AG04450 (cell line): ENCODE data around the gene CLCN3. TPM values are rescaled to one million over a fixed set of nuclear protein-coding genes. Genes with fewer than 3 reads are reported as not detected.
"Not testable (repeated sequence)": the region's sequence is repeated elsewhere in the genome, so short reads cannot be mapped to it uniquely, and the experiment has no call there.

ENCODE experiments used
- CTCF ChIA-PET: fragments of 300-600, 350-600 bp; formaldehyde crosslinking; extraction: SDS; loops from one replicate; lab custom pipeline; 2022; ENCODE audit warnings: antibody characterized with exemption, inconsistent platforms; lab: Charles Lee
- POLR2A ChIA-PET: fragments of 350-600 bp; formaldehyde crosslinking; extraction: SDS; loops from one replicate; lab custom pipeline; 2021; ENCODE audit warnings: antibody characterized with exemption, inconsistent platforms; lab: Yijun Ruan, JAX
- DNase-seq: peaks from one replicate; pipeline ENCODE4 v3.0.0-alpha.2; 2011; ENCODE audit warnings: low read depth, low spot score
- H3K27ac ChIP-seq: one replicate; pipeline ENCODE4 v1.5.1; 2012; ENCODE audit warnings: low read depth, low read length, control low read depth
- H3K27me3 ChIP-seq: one replicate; pipeline ENCODE4 v1.6.0; 2012; ENCODE audit warnings: low read length; ENCODE audit not compliant: control insufficient read depth, insufficient read depth
- H3K4me3 ChIP-seq: 2 replicates; pipeline ENCODE4 v1.5.1; 2011; ENCODE audit warnings: mild to moderate bottlenecking, low read depth, low read length, control low read depth
- H3K9me3 ChIP-seq: 2 replicates; pipeline ENCODE4 v1.5.1; 2012; ENCODE audit warnings: low read length; ENCODE audit not compliant: control insufficient read depth, insufficient read depth
- CTCF ChIP-seq: IDR thresholded peaks from 2 replicates; pipeline ENCODE4 v1.5.1; 2011; ENCODE audit warnings: low read depth, low read length, control low read depth, inconsistent platforms
- polyA plus RNA-seq: library from polyadenylated mRNA; depleted of rRNA; stranded (reverse); fragments of >200 nt; gene quantifications from 2 replicates; pipeline ENCODE4 v1.2.3, GENCODE V29; 2011

CLCN3 gene
- polyA plus RNA-seq, 1 experiment = 36.5 TPM

DNA sequence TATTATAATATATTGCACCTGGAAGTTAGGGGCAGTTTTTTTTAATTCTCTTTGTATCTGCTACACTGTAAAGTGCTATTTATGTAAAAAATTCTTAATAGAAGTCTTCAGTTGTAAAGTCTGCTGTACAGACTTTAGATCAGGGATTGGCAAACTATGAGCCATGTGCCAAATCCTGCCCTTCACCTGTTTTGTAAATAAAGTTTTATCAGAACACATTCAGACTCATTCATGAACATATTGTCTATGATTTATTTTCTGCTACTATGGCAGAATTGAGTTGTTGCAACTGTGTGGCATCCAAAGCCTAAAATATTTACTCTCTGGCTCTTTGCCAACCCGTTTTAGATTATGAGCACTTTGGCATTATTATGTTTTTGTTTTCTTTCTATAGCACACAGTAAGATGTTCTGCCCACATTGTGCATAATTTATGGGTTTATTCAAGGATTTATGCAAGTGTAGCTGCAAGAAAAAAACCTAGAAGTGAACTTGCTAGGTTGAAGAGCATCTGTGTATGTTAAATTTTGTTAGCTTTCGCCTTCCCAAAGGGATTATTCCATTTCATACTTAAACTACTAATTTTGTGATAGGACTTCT lies 56.9 kb downstream of the CLCN3 start:
- TF ChIP-seq CTCF = no peak
- ChIA-PET POLR2A (no interaction called here), CTCF (interaction anchor here (0.9 kb wide), 1 partner anchor 64 kb away, joined by 3 read pairs; no protein-coding TSS in a partner anchor)
- H3K27me3 ChIP-seq = no peaks in the 10 kb centered on the region
- DNase-seq = no peak
- H3K9me3 ChIP-seq = peaks cover 7% of the 10 kb centered on the region; the same call in 1 of the 2 replicates
- no peak overlapping the region for H3K27ac ChIP-seq
- H3K4me3 ChIP-seq = no peak overlapping the region

GRCh38 chr4:169678486-169678885 lies 58.1 kb downstream of the CLCN3 start:
- POLR2A ChIA-PET, H3K27ac ChIP-seq, H3K9me3 ChIP-seq, H3K4me3 ChIP-seq, H3K27me3 ChIP-seq, CTCF ChIA-PET, DNase-seq: not testable (repeated sequence)

DNA sequence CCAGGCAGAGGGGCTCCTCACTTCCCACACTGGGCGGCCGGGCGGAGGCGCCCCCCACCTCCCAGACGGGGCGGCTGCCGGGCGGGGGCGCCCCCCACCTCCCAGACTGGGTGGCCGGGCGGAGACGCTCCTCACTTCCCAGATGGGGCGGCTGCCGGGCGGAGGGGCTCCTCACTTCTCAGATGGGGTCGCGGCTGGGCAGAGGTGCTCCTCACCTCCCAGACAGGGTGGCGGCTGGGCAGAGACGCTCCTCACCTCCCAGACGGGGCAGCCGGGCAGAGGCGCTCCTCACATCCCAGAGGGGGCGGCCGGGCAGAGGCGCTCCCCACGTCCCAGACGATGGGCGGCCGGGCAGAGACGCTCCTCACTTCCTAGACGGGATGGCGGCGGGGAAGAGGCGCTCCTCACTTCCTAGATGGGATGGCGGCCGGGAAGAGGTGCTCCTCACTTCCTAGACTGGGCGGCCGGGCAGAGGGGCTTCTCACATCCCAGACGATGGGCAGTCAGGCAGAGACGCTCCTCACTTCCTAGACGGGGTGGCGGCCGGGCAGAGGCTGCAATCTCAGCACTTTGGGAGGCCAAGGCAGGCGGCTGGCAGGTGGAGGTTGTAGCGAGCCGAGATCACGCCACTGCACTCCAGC lies 58.7 kb downstream of the CLCN3 start:
- H3K9me3 ChIP-seq, CTCF ChIA-PET, DNase-seq, H3K27me3 ChIP-seq, H3K4me3 ChIP-seq, POLR2A ChIA-PET, H3K27ac ChIP-seq: not testable (repeated sequence)

DNA sequence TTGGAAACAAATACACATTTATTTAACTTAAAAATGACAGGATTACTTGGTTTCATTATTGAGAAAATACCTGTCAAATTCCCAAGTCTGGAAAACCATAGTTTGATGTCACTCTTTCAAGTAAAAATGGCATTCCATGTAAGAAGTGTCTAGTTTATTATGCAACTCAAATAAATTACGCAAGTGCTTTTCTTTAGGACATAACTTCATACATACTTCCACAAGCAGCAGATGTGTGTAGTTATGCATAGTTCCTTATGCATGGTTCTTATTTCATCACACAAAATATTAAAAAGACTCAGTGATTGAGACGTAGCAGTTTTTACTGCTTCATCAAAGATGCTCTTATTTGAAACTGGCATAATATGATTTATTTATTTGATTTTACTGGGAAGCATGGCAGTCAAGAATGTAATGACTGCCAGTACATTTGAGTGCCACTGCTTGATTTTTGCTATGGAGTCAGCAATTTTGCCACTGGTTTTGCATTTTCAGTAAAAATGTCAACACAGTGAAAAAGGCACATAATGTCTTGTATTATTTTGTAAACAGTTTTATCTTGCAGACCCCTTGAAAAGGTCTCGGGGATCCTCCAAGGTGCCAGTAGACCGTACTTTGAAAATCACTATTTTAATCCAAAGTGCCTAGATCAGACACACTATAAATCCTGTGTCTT lies 62.1 kb downstream of the CLCN3 start:
- POLR2A ChIA-PET = no interaction called here
- DNase-seq = no peak
- TF ChIP-seq CTCF = no peak

DNA sequence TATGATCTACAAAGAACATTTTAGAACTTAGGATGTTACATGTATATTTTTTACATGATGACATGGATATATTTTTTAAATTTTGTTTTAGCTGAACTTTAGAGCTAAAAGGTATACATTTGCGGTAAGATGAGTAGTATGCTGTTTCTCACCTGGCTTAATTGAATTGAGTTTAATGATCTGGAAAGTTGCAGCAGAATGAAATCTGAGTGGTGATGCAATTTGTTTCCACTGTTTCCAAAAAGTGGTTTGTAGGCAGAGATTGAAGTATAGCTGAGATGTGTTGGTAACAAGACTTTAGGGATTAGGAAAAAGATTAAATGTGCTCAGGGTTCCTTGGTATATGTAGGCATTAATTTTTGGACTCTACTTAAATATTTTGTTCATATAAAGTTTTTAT lies 69.3 kb downstream of the CLCN3 start:
- POLR2A ChIA-PET = no interaction called here
- CTCF ChIA-PET = no interaction called here
- no peaks in the 10 kb centered on the region for H3K27me3 ChIP-seq
- H3K9me3 ChIP-seq = no peaks in the 10 kb centered on the region
- no peak for DNase-seq
- H3K4me3 ChIP-seq = no peak overlapping the region
- H3K27ac ChIP-seq = no peak overlapping the region
- no peak for TF ChIP-seq CTCF

More for the DNA sequence above, 62.1 kb downstream of the CLCN3 start:
- CTCF ChIA-PET = no interaction called here
- Histone ChIP-seq H3K4me3 (no peak overlapping the region), H3K27ac (no peak overlapping the region), H3K9me3 (peaks cover 7% of the 10 kb centered on the region; the same call in 1 of the 2 replicates), H3K27me3 (no peaks in the 10 kb centered on the region)

DNA sequence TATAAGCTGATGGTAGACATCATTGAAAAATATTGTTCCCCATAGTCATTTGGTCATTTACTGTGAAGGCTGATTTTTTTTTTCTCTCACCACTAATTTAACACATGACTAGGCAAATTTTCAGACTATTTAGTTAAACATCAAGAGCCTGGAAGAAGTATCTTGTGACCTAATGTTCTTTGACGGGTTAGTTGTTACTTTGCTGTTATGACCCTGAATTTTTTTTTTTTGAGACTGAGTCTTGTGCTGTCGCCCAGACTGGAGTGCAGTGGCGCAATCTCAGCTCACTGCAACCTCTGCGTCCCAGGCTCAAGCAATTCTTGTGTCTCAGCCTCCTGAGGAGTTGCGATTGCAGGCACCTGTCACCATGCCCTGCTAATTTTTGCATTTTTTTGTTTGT lies 70.4 kb downstream of the CLCN3 start:
- ChIA-PET CTCF (no interaction called here), POLR2A (no interaction called here)
- Histone ChIP-seq H3K9me3 (no peaks in the 10 kb centered on the region), H3K4me3 (no peak overlapping the region), H3K27me3 (no peaks in the 10 kb centered on the region), H3K27ac (no peak overlapping the region)
- DNase-seq = no peak
- no peak for TF ChIP-seq CTCF
